CD14-positive monocyte (primary cell): ENCODE results near the gene PRDM10. TPM values are rescaled to one million over a fixed set of nuclear protein-coding genes. Genes with fewer than 3 reads are reported as not detected.
A peak's percentile ranks its signal among the peaks of the same experiment; 100 is the strongest.
"Not testable (repeated sequence)": the region's sequence is repeated elsewhere in the genome, so short reads cannot be mapped to it uniquely, and the experiment has no call there.

Source experiments
- DNase-seq, 3 donors: peaks; one replicate each; pipeline ENCODE4 v3.0.0-alpha.2; 2011 to 2022
- H2AFZ ChIP-seq: 2 replicates; pipeline ENCODE4 v1.6.0; 2012; ENCODE audit warnings: mild to moderate bottlenecking, low read depth, low read length, inconsistent platforms; ENCODE audit not compliant: insufficient read depth, poor library complexity, severe bottlenecking
- H3K27ac ChIP-seq, 2 donors: 1 replicate in 1 of 2; 2 replicates in 1 of 2; pipeline ENCODE4 v1.5.1; 2012 to 2013; ENCODE audit warnings: low read length in 2 of 2, control low read depth in 1 of 2, inconsistent platforms in 1 of 2, low read depth in 1 of 2, mild to moderate bottlenecking in 1 of 2
- H3K27me3 ChIP-seq, 2 donors: one replicate each; pipeline versions ENCODE4 v1.6.0 to v1.6.1; 2011 to 2013; ENCODE audit warnings: low read length in 2 of 2; ENCODE audit not compliant: control insufficient read depth in 2 of 2, insufficient read depth in 2 of 2
- H3K36me3 ChIP-seq, 2 donors: replicated peaks in 1 of 2; 1 replicate in 1 of 2; 2 replicates in 1 of 2; pipeline versions ENCODE4 v1.5.1 to v1.6.1; 2012 to 2013; ENCODE audit warnings: low read length in 2 of 2, control low read depth in 1 of 2, inconsistent platforms in 1 of 2, mild to moderate bottlenecking in 1 of 2; ENCODE audit not compliant: insufficient read depth in 2 of 2, control insufficient read depth in 1 of 2
- H3K4me1 ChIP-seq, 2 donors: 1 replicate in 1 of 2; 2 replicates in 1 of 2; pipeline versions ENCODE4 v1.5.1 to v1.6.1; 2012 to 2013; ENCODE audit warnings: low read length in 2 of 2, control low read depth in 1 of 2, inconsistent platforms in 1 of 2, mild to moderate bottlenecking in 1 of 2, moderate library complexity in 1 of 2; ENCODE audit not compliant: insufficient read depth in 2 of 2, control insufficient read depth in 1 of 2
- H3K4me2 ChIP-seq: replicated peaks from 2 replicates; pipeline ENCODE3; 2012; ENCODE audit warnings: low read length, moderate library complexity, mild to moderate bottlenecking; ENCODE audit not compliant: poor library complexity, severe bottlenecking; ENCODE audit errors: extremely low read depth
- H3K4me3 ChIP-seq, 3 experiments: fragments of 200-600 bp in 1 of 3; sonication (generic) in 1 of 3; replicated peaks in 1 of 3; 1 replicate in 2 of 3; 2 replicates in 1 of 3; pipeline ENCODE4 v1.5.1; 2011 to 2013; ENCODE audit warnings: low read length in 3 of 3, mild to moderate bottlenecking in 3 of 3, control low read depth in 2 of 3, low read depth in 2 of 3, inconsistent platforms in 1 of 3, moderate library complexity in 1 of 3
- H3K79me2 ChIP-seq: 2 replicates; pipeline ENCODE4 v1.6.0; 2012; ENCODE audit warnings: mild to moderate bottlenecking, control low read depth, inconsistent platforms, low read length, moderate library complexity; ENCODE audit not compliant: insufficient read depth
- H3K9ac ChIP-seq: 2 replicates; pipeline ENCODE4 v1.6.0; 2017; ENCODE audit warnings: low read length, mild to moderate bottlenecking; ENCODE audit not compliant: insufficient read depth, poor library complexity, severe bottlenecking
- H3K9me3 ChIP-seq, 2 donors: replicated peaks in 1 of 2; 1 replicate in 1 of 2; 2 replicates in 1 of 2; pipeline versions ENCODE4 v1.5.1 to v1.6.1; 2012 to 2013; ENCODE audit warnings: low read length in 2 of 2, control low read depth in 1 of 2; ENCODE audit not compliant: control insufficient read depth in 1 of 2, insufficient read depth in 1 of 2
- H4K20me1 ChIP-seq: 2 replicates; pipeline ENCODE4 v1.6.0; 2012; ENCODE audit warnings: mild to moderate bottlenecking, low read length, control low read depth, moderate library complexity; ENCODE audit not compliant: insufficient read depth
- H3K27ac Mint-ChIP-seq, 7 donors: one replicate each; pipeline ENCODE4 v1.8.0; 2020; ENCODE audit warnings: mild to moderate bottlenecking in 7 of 7, mixed read lengths in 7 of 7, moderate library complexity in 6 of 7, inconsistent platforms in 2 of 7
- H3K27me3 Mint-ChIP-seq, 3 donors: one replicate each; pipeline ENCODE4 v1.8.0; 2021 to 2022; ENCODE audit warnings: low read depth in 3 of 3, mild to moderate bottlenecking in 3 of 3, mixed read lengths in 3 of 3, moderate library complexity in 3 of 3, inconsistent platforms in 1 of 3
- H3K36me3 Mint-ChIP-seq, 2 donors: one replicate each; pipeline ENCODE4 v1.8.0; 2020; ENCODE audit warnings: mixed read lengths in 2 of 2, inconsistent platforms in 1 of 2, mild to moderate bottlenecking in 1 of 2
- H3K4me1 Mint-ChIP-seq: one replicate; pipeline ENCODE4 v1.8.0; 2020; ENCODE audit warnings: mild to moderate bottlenecking, mixed read lengths
- H3K4me3 Mint-ChIP-seq, 2 donors: one replicate each; pipeline ENCODE4 v1.8.0; 2020; ENCODE audit warnings: mild to moderate bottlenecking in 2 of 2, mixed read lengths in 2 of 2, moderate library complexity in 1 of 2
- H3K9me3 Mint-ChIP-seq, 7 donors: one replicate each; pipeline ENCODE4 v1.8.0; 2020 to 2022; ENCODE audit warnings: mixed read lengths in 7 of 7, mild to moderate bottlenecking in 6 of 7, moderate library complexity in 6 of 7, inconsistent platforms in 2 of 7
- WGBS: methylation state at CpG from one replicate; pipeline ENCODE4 v1.1.5; 2013; ENCODE audit warnings: missing lambda C conversion rate; ENCODE audit not compliant: insufficient coverage; 5-methylcytosine and 5-hydroxymethylcytosine counted together
- intact Hi-C, 2 donors: fragments of 100-400 bp; cut with micrococcal nuclease; formaldehyde crosslinking; loops; one replicate each; pipeline versions ENCODE4 v1.15.0 to v1.15.1; 2023
- polyA plus RNA-seq, 3 donors: library from polyadenylated mRNA; depleted of rRNA in 1 of 3; unstranded in 2 of 3; stranded (reverse) in 1 of 3; fragments of 300-500 nt in 2 of 3; fragments of >200 nt in 1 of 3; fragmentation: Illumina TruSeq in 2 of 3; gene quantifications; 1 replicate in 2 of 3; 2 replicates in 1 of 3; pipeline ENCODE4 v1.2.3, GENCODE V29; 2012 to 2021
- TF ChIP-seq, protein P1 (sequence below): fragments of 200-600 bp; IDR thresholded peaks from one replicate; pipeline ENCODE4 v1.8.0; 2022; ENCODE audit warnings: antibody characterized with exemption, mild to moderate bottlenecking

Gene PRDM10
- polyA plus RNA-seq, 3 donors: 0.64 to 5.6 (median 1.1) TPM

- WGBS: 97% methylated on average over 3 of the region's 4 CpGs
- intact Hi-C loops: no loop called here
- Mint-ChIP-seq H3K4me3 (no peak overlapping the region), H3K36me3 (peaks cover 25 to 35% of the 10 kb centered on the region in 2 donors), H3K4me1 (peaks cover 17% of the 10 kb centered on the region), H3K27ac (no peak overlapping the region), H3K27me3 (no peaks in the 10 kb centered on the region), H3K9me3 (no peaks in the 10 kb centered on the region)
- no peak for DNase-seq
- no peak overlapping the region for H3K27ac ChIP-seq
- H3K79me2 ChIP-seq: no peaks in the 10 kb centered on the region
- H3K4me2 ChIP-seq: no peak overlapping the region
- H3K9ac ChIP-seq: no peak overlapping the region
- H2AFZ ChIP-seq: no peak overlapping the region
- no peak overlapping the region for H3K4me3 ChIP-seq
- no peaks in the 10 kb centered on the region for H4K20me1 ChIP-seq
- no peaks in the 10 kb centered on the region for H3K9me3 ChIP-seq
- H3K36me3 ChIP-seq: peaks cover 9 to 40% of the 10 kb centered on the region in 2 donors
- no peaks in the 10 kb centered on the region for H3K27me3 ChIP-seq
- H3K4me1 ChIP-seq: peaks cover 13 to 15% of the 10 kb centered on the region in 2 donors
- TF ChIP-seq, protein P1, sequence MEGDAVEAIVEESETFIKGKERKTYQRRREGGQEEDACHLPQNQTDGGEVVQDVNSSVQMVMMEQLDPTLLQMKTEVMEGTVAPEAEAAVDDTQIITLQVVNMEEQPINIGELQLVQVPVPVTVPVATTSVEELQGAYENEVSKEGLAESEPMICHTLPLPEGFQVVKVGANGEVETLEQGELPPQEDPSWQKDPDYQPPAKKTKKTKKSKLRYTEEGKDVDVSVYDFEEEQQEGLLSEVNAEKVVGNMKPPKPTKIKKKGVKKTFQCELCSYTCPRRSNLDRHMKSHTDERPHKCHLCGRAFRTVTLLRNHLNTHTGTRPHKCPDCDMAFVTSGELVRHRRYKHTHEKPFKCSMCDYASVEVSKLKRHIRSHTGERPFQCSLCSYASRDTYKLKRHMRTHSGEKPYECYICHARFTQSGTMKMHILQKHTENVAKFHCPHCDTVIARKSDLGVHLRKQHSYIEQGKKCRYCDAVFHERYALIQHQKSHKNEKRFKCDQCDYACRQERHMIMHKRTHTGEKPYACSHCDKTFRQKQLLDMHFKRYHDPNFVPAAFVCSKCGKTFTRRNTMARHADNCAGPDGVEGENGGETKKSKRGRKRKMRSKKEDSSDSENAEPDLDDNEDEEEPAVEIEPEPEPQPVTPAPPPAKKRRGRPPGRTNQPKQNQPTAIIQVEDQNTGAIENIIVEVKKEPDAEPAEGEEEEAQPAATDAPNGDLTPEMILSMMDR: no peak
These were observed 47.4 kb downstream of the PRDM10 start for GRCh38 chr11:129955282-129955681.

- DNase-seq, H3K27ac ChIP-seq, H3K9me3 Mint-ChIP-seq, H3K27me3 ChIP-seq, H3K79me2 ChIP-seq, H2AFZ ChIP-seq, H4K20me1 ChIP-seq, H3K4me2 ChIP-seq, intact Hi-C loops, H3K9me3 ChIP-seq, H3K9ac ChIP-seq, H3K4me3 Mint-ChIP-seq, H3K27me3 Mint-ChIP-seq, H3K4me3 ChIP-seq: not testable (repeated sequence)
- H3K36me3 ChIP-seq: peaks cover 7 to 38% of the 10 kb centered on the region in 2 donors
- H3K27ac Mint-ChIP-seq: peak overlapping the region in 1 of 7 donors; percentile 28
- WGBS: no CpG with 5 or more reads among the region's 1 CpG
- peaks cover 22 to 34% of the 10 kb centered on the region in 2 donors for H3K36me3 Mint-ChIP-seq
- peaks cover 22% of the 10 kb centered on the region for H3K4me1 Mint-ChIP-seq
- peaks cover 18 to 21% of the 10 kb centered on the region in 2 donors for H3K4me1 ChIP-seq
These were observed 47.9 kb downstream of the PRDM10 start for GRCh38 chr11:129954703-129955102.
